ENCODE results near the gene ADSS1.
A peak's percentile ranks its signal among the peaks of the same experiment; 100 is the strongest.

Gene ADSS1

DNA sequence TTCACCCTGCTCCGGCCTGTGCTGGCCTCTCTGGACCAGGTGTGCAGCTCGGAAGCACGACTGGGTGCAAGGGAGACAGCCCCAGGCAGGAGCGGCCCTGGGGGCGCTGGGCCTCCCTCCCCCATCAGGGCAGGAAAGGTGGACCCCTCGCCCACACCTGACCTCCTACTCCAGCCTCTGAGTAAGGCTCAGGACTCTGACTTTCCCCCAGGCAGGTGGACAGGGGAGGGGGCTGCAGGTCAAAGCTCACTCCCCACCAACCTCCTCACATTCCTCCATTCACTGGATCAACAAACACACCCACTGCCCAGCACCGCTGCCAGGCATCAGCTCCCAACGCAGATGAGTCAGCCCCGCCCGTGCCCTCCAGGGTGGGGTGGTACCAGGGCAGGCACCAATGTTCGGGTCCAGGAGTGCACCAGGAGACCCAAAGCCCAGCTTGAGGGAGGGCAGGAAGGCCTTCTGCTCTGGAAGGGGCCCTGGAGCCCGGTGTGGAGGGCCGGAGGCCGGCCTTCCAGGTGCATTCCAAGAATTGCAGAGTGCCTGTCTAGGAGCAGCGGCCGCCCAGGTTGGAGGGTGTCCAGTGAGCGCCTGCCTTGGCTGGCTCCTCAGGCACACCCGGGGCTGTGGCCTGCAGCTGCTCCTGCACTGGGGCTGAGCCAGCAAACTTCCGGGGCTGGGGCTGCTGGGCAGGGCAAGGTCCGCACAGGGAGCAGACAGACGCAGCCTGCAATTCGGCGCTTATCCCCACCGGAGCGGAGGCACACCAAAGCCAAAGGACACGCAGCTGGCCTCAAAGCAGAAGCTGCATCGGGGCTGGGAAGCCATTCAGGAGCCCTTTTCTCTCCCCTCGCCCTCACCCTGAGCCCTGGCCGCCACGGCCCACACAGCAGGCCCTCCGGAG lies 36.2 kb upstream of the ADSS1 start:
- FAIRE-seq: no peak
- no peak for DNase-seq (ENCODE audit: insufficient read length, low spot score)
- TF ChIP-seq POU2F2 (IDR thresholded peaks at IDR 0.05; ENCODE audit: low read depth, low read length): no peak

DNA sequence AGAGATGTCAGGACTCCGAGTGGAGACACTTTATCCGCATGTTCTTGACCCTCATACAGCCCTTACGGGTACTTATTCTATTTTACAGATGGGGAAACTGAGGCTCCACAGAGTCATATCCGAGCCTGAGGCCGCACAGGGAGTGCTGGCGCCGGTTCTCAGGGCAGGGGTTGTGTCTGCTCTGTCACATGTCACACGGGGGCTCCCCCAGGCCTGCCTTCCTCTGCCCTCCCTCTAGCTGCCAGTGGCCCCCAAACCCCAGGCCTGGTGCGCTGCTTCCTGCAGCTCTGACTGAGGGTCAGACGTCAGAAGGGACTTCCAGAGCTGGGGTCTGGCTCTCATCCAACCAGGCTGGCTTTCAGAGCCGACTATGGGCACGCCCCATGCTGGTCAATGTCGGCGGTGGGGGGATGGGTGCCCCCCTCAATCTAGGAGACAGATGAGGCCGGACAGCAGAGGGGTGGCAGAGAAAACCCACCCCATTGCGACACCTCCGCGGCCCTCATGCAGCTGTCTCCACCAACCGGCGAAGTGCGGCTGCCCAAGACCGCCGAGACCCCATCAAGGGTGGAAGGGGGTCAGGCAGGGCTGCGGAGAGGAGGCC lies 35.4 kb upstream of the ADSS1 start:
- DNase-seq (ENCODE audit: insufficient read length, low spot score) (no peak), FAIRE-seq (no peak)
- TF ChIP-seq TAF1 (IDR thresholded peaks at IDR 0.05; ENCODE audit: low read depth, low read length) (no peak), SPI1 (IDR thresholded peaks at IDR 0.05; ENCODE audit: low read depth, low read length) (no peak), POLR2AphosphoS5 (IDR thresholded peaks at IDR 0.05; ENCODE audit: low read depth, low read length) (no peak), POU2F2 (IDR thresholded peaks at IDR 0.05; ENCODE audit: low read depth, low read length) (no peak), PAX5 (IDR thresholded peaks at IDR 0.05; ENCODE audit: insufficient read depth, low read length, severe bottlenecking) (no peak), POLR2A (IDR thresholded peaks at IDR 0.05; ENCODE audit: low read depth, low read length) (no peak)

DNA sequence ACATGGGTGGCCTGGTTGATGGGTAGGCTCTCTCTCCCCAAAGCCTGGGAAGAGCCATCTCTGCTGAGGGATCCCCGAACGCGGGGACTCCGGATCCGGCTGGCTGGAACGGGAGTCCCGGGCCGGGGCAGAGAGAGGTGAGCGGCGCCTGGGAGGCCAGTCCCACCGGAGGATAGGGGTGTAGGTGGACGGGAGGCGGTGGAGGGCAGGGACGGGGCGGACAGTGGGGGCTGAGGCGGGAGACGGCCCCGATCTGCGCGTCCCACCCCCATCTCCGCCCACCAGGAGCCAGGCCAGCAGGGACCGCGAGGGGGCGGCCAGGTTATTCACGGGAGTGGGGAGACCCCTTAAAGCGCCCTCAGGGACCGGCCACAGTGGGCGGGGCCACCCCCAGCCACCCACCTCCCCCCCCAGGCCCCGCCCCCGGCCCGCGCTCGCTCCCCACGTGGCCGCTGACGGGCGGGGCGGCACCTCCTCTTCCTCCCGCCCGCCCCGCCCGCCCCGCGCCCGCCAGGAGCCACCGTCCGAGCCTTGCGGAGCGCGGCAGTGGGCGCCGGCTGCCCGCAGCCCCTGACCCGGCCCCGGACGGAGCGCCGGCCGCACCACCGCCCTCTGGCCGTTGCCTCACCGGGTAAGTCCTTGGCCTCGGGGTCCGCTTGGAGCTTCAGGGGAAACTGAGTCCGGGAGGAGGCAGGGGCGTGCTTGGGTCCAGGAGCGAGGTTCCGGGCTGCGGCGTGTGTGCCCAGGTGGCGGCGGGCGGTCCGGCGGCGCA lies 34.7 kb upstream of the ADSS1 start, which contains the start of gene INF2:
Gene INF2, plus strand, starts transcription at position 510 of the 772 bp plus-strand sequence. CDS start 11,748 bp downstream, outside the sequence.
- DNase-seq (ENCODE audit: insufficient read length, low spot score): peak; percentile 95
- FAIRE-seq: peak; percentile 61
- TF ChIP-seq POLR2AphosphoS5 (IDR thresholded peaks at IDR 0.05; ENCODE audit: low read depth, low read length): no peak
- TF ChIP-seq POU2F2 (IDR thresholded peaks at IDR 0.05; ENCODE audit: low read depth, low read length): no peak
- no peak for TF ChIP-seq TAF1 (IDR thresholded peaks at IDR 0.05; ENCODE audit: low read depth, low read length)

DNA sequence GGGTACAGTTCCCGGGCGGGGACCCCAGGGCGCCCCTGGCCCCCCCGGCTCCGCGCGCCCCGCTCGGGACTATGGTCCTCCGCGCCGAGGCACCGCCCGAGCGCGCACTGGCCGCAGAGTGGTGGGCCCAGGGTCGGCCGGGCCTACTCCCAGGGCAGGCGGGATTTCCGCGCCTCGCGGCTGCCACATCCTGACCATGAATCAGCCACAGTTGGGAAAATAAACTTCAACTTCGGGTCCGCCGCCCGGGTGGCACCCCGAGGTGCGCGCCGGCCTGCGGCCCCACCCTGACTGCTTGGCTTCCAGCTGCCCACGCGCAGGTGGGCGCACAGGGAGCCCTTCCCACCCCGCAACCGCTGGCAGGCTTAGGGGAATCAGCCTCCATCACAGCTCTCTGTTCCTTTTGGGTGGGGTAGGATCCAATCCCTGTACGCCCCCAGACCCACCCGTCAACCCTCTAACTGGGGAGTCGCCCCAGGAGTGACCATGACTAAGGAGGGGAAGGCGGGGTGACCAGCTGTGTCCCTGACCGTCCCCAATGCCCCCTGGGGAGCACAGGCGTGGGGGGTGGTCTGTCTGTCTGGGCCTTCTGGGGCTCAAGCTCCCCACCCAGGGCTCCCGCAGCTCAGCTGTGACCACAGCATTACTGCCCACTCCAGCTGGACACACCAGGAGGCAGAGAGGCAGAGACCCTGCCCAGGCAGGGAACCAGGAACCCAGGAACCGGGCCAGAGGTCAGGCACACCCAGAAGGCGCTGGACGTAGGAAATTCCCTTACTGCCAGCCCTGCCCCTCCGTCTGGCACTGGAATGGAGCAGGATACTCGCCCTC lies 33.9 kb upstream of the ADSS1 start:
- TF ChIP-seq POLR2AphosphoS5 (IDR thresholded peaks at IDR 0.05; ENCODE audit: low read depth, low read length) (no peak), POLR2A (IDR thresholded peaks at IDR 0.05; ENCODE audit: low read depth, low read length) (no peak), PAX5 (IDR thresholded peaks at IDR 0.05; ENCODE audit: insufficient read depth, low read length, severe bottlenecking) (no peak), SPI1 (IDR thresholded peaks at IDR 0.05; ENCODE audit: low read depth, low read length) (no peak), TAF1 (IDR thresholded peaks at IDR 0.05; ENCODE audit: low read depth, low read length) (no peak)
- peak; percentile 66 for FAIRE-seq
- DNase-seq (ENCODE audit: insufficient read length, low spot score): no peak

DNA sequence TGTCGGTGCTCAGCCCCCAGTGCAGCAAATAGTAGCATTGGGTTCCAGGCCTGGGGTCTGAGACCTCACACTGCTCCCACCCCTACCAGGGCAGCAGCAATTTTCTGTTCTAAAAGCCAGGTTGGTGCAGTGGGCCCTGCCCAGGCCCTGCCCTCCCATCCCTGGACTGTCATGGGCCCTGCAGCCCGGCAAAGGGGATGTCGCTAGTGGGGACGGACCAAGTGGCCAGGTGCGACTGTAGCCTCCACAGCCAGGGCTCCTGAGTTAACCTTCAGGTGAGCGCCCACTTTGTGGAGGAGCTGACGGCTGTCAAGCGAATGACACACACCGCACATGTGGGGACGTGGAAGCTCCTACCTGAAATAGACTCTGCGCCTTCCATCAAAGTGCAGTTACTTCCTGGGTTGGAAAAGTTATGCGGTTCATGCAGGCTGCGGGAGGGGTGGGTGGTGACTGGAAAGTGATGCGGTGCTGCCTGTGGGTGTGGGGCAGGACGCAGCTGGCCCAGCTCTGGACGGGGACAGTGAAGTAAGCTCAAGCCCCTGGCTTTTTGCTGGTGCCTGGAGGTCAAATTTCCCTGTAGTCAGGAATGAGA lies 33.1 kb upstream of the ADSS1 start:
- DNase-seq (ENCODE audit: insufficient read length, low spot score) (no peak), FAIRE-seq (peak; percentile 26)
- TF ChIP-seq POLR2AphosphoS5 (IDR thresholded peaks at IDR 0.05; ENCODE audit: low read depth, low read length) (no peak), POLR2A (IDR thresholded peaks at IDR 0.05; ENCODE audit: low read depth, low read length) (no peak), POU2F2 (IDR thresholded peaks at IDR 0.05; ENCODE audit: low read depth, low read length) (no peak), TAF1 (IDR thresholded peaks at IDR 0.05; ENCODE audit: low read depth, low read length) (no peak), PAX5 (IDR thresholded peaks at IDR 0.05; ENCODE audit: insufficient read depth, low read length, severe bottlenecking) (no peak), SPI1 (IDR thresholded peaks at IDR 0.05; ENCODE audit: low read depth, low read length) (no peak)

DNA sequence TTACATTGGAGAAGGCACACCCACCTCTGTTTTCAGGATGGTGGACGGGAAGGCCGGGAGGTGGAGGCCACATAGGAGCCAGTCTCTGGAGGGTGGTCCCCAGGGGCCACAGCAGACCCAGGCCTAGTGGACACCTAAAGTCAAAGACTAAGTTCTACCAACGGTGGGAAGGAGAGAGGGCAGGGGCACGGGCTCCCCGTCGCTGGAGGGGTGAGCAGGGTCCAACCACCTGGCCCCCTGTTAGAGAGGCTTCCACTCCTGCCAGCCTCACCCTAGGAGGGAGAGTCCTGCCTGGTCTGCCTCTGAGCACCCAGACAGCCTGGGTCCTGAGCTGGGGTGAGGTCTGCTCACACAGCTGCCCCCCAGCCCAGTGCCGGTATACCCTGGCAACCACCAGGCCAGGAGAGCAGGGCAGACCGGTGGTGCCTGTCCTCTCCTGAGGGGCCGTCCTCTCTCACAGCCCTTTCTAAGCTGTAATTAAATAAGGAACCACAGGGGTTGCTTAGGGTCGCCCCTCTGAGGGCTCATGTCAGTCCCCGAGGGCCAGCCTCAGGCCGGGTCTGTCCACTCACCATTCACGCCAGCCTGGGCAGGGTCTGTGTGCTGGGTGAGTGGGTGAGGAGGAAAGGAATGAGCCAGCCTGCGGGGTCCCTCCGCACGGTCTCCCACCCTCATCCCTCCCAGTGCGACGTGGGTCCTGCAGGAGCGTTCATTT lies 32.3 kb upstream of the ADSS1 start:
- FAIRE-seq: no peak
- no peak for DNase-seq (ENCODE audit: insufficient read length, low spot score)
- TF ChIP-seq POU2F2 (IDR thresholded peaks at IDR 0.05; ENCODE audit: low read depth, low read length) (no peak), TAF1 (IDR thresholded peaks at IDR 0.05; ENCODE audit: low read depth, low read length) (no peak), PAX5 (IDR thresholded peaks at IDR 0.05; ENCODE audit: insufficient read depth, low read length, severe bottlenecking) (no peak), POLR2AphosphoS5 (IDR thresholded peaks at IDR 0.05; ENCODE audit: low read depth, low read length) (no peak), POLR2A (IDR thresholded peaks at IDR 0.05; ENCODE audit: low read depth, low read length) (no peak), SPI1 (IDR thresholded peaks at IDR 0.05; ENCODE audit: low read depth, low read length) (no peak)

DNA sequence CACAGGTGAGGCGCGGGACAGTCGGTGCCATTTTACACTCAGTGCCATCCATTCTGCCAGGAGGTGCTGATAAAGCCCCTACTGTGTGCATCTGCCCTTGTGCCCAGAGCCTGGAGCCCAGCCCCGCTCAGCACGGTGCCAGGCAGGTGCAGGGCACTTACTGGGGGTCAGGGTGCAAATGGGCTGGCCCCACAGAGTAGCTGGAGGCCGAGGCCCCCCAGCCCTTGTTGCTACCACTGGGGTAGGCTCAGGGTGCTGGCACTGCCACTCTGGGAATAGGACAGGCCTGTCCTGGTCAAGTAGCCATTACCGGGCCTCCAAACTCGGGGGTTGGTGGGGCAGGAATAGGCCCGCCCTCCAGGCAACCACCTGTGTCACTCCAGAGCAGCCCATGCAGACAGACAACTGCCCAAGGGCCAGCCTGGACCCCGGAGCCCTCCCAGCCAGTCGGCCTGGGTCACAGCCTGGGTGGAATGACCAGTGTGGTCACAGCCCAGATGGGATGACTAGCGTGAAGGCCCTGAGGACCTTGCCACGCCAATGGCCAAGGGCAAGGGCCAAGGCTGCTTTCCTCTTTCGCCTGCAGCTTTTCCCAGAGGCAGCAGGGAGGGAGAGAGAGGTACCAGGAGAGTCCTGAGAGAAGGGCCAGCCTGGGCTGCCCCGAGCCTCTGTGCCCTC lies 31.6 kb upstream of the ADSS1 start:
- TF ChIP-seq SPI1 (IDR thresholded peaks at IDR 0.05; ENCODE audit: low read depth, low read length) (no peak), TAF1 (IDR thresholded peaks at IDR 0.05; ENCODE audit: low read depth, low read length) (no peak), POU2F2 (IDR thresholded peaks at IDR 0.05; ENCODE audit: low read depth, low read length) (no peak), PAX5 (IDR thresholded peaks at IDR 0.05; ENCODE audit: insufficient read depth, low read length, severe bottlenecking) (no peak), POLR2AphosphoS5 (IDR thresholded peaks at IDR 0.05; ENCODE audit: low read depth, low read length) (no peak), POLR2A (IDR thresholded peaks at IDR 0.05; ENCODE audit: low read depth, low read length) (no peak)
- DNase-seq (ENCODE audit: insufficient read length, low spot score): no peak
- FAIRE-seq: no peak

DNA sequence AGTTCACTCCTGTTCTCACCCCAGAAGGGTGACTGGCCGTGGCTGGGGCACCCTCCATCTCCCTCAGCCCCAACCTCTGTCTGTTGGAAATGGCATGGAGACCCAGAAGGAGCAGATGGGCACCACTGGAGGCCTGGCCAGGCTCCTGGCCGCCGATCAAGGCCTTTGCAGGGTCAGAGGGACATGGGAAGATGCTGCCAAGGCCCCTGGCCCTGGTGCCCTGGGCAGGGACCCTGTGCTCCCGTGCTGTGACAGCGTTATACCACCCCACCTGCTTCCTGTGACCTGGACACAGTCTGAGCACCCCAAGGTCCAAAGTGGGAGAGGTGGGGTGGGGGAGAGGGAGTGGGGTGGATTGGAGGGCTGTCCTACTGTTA lies 31.1 kb upstream of the ADSS1 start:
- no peak for FAIRE-seq
- DNase-seq (ENCODE audit: insufficient read length, low spot score): no peak
- TF ChIP-seq POLR2AphosphoS5 (IDR thresholded peaks at IDR 0.05; ENCODE audit: low read depth, low read length) (no peak), PAX5 (IDR thresholded peaks at IDR 0.05; ENCODE audit: insufficient read depth, low read length, severe bottlenecking) (no peak), POU2F2 (IDR thresholded peaks at IDR 0.05; ENCODE audit: low read depth, low read length) (no peak), POLR2A (IDR thresholded peaks at IDR 0.05; ENCODE audit: low read depth, low read length) (no peak), TAF1 (IDR thresholded peaks at IDR 0.05; ENCODE audit: low read depth, low read length) (no peak), SPI1 (IDR thresholded peaks at IDR 0.05; ENCODE audit: low read depth, low read length) (no peak)
